GM19193 (cell line): ENCODE measurements around the gene OSMR.

Source experiments
- POLR2A ChIP-seq: IDR thresholded peaks from 4 replicates; pipeline ENCODE4 v1.6.1; 2011; ENCODE audit not compliant: insufficient read depth, insufficient read length; ENCODE audit errors: extremely low read depth

Gene OSMR

DNA sequence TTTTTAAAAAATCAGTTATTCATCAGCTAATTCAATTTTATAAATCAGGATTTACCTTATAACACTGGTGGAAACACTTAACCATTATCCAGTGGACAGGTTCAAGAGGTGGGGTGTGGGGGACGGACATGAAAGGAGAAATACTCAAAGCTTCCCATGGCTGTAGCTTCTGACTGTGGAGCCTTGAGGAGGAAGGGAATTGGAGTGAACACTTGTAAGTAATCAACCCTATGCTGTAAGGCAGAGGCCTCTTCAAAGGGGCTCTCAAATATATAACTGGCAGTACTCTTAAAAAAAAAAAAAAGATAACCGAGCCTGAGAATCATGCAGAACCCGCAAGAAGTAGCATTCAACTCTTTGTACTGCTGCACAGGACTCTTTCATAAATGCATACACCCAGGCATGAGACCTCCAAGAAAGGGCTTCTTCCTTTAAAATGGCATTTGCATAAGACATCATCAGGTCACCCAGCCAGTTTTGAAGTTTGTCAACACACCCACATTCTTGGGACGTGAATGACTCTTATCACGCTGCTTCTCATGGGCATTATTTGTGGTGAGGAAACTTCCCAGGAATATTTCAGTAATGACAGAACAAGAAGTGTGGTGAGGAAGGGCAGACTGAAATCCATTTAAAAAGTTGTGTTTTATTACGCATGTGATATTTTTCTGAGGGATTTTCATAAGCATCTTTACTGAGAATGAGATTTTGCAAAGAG, 8.1 kb downstream of the OSMR start:
- no peak for TF ChIP-seq POLR2A

DNA sequence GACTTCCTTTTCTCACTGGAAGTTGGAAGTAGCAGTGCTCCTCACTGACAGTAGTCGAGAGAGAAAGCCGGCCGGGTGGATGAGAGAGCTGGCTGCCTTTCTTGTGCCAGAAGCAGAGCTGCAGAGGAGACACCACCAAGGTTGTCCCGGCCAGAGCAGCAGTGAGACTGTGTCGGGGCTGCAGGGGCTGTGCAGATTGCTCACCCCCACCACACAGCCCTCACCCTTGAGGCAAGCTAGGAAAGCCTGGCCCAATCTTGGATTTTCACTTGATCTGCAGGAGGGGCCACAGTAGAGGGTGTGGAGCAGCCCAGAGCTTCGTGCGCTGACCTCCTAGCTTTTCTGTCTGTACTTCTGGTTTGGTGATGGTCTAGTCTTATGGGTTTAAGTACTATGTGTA, 9.1 kb downstream of the OSMR start:
- no peak for TF ChIP-seq POLR2A

DNA sequence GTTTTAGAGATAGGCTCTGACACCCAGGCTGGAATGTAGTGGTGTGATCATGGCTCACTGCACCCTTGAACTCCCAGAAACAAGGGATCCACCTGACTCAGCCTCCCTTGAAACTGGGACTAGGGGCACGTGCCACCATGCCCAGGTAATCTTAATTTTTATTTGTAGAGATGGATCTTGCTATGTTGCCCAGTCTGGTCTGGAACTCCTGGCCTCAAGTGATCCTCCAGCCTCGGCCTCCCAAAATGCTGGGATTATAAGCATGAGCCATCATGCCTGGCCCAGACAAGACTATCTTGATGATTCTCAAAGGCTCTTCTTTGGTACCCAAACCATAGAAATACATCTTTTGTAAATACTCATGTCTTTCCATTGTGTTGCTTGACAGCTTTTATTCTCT, 10.8 kb downstream of the OSMR start:
- TF ChIP-seq POLR2A: no peak

DNA sequence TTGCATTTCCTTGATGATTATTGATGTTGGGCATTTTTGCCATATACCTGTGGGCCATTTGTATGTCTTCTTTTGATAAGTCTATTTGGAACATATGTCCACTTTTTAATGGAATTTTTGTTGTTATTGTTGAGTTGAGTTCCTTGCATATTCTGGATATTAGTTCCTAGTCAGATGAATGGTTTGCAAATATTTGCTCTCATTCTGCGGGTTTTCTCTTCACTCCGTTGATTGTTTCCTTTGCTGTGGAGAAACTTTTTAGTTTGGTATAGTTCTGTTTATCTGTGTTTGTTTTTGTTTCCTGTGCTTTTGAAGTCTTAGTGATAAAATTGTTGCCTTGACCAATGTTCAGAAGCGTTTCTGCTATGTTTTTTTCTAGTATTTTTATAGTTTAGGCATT, 13.0 kb downstream of the OSMR start:
- TF ChIP-seq POLR2A: no peak

DNA sequence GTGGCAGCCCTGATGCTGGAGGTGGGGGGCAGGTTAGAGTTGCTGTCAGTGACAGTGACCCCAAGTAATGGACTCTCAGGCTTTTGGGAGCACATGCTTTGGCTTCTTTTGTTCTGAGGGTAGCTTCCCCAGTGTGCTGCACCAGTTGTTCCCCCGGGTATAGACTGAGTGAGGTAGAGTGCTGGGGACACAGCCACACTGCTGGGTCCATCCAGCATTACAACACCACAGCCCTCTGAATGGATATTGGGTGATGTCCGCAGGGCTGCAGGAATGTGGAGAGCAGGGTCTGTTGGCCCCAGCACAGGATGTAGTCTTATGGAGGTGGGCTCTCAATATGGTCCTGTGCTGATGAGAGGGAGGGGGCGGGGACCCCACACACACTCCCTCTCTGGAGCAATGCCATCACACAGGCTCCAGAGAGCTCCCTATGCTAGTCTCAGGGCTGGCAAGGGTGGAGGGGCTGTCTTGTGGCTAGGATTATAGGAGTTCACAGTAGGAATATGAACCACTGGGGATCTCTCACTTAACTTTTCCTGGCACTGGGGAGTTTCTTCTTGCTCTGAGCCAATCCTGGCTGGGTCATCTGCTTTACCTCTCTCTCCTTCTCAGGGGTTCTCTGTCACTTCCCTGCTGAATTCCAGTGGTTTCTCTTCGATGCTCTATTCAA, 20.7 kb downstream of the OSMR start:
- no peak for TF ChIP-seq POLR2A

DNA sequence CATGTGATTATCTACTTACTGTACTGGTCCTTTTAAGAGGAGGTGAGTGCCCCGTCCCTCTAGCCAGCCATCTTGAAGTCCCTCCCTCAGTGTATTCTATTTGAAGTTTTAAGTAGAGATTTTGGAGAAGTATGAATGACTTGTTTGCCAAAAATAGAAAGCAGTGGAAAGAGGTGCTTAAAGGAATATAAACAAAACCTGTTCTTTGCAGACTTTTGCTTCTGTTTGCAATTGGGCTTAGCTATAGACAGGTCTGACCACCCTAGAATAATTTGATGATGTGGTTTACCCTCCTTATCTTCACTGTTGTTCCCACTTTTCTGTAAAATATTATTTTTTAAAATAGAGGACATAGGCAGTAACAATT, 21.2 kb downstream of the OSMR start:
- no peak for TF ChIP-seq POLR2A

DNA sequence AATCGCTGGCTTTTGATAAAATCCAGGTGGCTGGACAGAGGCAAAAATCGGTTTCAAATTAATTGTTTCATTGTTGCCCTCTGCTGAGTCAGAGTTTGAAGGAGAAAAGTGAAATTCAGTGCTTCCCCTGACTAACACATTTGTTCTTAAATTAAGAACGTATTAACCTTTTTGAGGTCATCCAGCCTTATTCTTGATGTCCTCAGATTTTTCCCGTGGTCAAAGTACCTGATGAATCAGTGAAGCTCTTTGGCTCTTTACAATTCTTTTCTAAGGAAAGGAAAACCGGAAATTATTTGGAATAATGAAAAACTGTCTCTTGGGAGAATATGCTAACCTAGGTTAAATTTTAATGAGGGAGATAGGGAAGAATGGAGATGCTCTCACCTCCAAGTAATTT, 21.6 kb downstream of the OSMR start:
- TF ChIP-seq POLR2A: no peak

DNA sequence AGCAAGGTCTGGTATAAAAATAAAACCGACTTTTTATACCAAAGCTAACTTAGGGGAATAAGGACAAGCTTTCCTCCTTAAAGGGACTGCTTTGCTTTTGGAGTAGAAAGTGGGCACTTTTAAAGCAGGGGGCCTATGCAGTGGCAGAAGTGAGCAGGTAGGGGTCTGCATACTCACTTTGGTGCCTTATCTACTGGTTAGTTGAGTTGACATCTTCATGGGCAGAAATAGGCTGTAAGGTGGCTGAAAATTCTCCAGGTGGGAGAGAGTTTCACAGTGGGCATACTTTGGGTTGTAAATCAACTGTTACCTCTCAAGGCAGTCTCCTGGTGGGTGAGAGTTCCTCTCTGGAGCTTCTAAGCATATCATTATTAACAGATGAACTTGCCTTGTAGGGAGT, 24.8 kb downstream of the OSMR start:
- TF ChIP-seq POLR2A: no peak

DNA sequence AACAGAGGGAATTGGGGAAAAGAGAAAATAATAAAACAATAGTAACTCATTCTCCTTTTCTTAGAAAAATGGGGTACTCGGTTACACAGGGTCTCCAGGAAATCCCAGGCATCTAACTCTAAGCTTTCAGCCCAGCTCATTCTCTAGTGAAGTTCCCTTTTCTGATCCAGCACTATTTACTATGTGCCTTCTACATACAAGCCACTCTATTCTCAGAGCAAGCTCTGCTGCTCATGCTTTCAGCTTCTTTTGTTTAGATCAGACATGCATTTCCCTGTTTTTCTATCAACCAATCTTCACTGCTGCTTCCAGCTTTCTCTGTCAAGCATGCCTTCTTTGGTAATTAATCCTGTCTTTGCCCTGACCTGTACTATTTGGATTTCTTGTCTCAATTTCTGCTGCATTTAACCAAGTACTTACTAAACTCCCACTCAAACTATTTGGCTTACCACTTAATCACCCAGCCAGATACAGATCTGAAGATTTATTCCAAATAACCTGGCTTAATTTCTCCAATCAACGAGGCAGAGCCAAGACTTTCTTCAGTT, 25.3 kb downstream of the OSMR start:
- TF ChIP-seq POLR2A: no peak

DNA sequence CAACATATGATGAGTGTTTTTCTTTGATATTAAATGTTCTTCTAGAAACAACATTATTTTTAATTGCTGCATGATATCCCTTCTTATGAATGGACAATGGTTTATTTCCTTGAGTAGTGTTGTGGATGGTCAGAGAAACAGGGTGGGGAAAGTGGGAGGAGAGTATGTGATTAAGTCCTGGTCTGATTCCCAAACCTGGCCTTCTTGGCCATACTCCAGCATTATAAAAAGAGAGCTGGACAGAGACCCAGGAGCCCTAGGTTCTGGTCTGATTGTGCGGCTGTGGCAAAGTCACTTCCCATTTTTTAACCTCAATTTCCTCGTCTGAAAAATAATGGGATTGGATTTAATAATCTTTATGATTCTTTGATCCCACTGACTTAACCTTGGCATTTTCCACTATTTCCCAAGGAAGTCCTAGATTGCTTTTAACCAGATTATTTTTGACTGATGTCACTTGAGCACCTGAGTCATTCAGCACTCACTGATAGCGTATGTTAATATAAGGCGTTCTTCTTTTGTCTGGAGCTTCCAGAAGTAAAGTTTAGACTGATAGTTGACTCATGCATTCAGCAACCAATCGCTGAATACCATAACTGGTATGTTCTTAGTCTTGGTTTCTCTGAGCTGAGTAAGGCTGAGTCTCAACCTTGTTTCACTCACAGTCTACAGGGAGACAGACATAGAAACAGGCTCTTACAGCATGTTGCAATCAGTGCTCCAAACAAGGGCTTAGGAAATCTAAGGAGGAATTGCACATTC, 26.2 kb downstream of the OSMR start:
- TF ChIP-seq POLR2A: no peak

DNA sequence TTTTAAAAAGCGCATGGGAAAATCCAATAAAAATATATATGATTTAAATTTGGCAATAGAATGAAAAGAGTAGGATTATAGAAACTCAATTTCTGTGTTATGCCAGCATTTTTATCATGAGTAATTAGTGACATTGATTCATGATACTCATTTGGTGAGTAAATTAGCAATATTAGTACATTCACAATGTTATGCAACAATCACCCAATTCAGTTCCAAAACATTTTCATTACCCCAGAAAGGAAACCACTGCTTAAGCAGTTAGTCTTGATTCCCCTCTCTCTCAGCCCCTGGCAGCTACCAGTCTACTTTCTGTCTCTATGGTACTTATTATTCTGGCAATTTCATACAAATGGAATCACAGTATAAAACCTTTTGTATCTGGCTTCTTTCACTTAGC, 27.0 kb downstream of the OSMR start:
- TF ChIP-seq POLR2A: no peak

DNA sequence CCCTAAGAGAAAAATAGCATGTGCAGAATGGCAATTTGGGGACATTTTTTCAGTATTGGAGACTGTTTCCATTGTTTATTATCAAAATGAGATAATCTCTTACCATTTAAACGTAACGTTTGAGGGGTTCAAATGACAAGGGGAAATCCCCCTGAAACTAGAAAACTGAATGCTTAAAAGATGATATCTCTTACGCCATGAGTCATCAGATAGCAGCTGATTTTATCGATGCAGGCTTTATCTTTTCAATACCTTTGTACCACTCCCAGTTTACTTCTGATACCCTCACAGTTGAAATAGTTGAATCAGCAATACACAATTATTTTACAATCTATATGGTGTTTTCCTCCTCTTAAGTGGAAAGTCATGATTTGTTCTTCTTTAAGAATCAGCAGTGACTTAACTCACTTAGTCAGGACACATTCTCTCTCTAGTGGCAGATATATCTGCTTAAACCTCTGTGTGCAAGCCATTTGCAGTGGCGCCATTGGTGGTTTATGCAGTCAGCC, 29.2 kb downstream of the OSMR start:
- no peak for TF ChIP-seq POLR2A

DNA sequence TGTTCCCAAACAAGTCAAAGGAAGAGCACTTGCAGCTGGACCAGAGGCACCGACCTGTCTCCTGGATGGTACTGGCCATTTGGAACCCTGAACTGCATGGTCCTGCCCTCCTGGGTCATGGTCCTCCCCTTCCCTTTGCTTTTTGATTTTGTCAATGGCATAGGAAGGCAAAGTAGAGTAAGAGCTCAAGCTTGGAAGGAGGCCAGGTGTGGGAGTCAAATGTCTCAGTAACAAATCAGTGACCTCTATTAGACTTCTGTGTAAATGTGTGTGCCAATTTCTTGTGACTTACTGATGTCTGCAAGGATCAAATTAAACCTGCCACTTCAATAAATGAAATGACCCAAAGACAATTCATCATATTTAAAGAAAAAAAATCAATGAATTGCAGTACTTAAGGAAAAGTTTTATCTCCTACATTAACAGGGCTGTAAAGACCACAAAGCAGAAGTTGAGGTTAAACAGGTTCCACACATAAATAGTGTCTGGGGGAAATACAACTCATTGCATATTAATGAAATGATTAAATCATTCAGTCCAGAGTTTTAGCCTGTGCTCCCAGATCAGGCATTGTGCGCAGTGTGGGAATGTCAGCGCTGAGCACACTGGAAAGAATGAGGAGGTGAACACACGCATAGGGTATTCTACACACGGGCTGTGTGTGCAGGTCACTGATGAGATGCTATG, 32.7 kb downstream of the OSMR start:
- no peak for TF ChIP-seq POLR2A

DNA sequence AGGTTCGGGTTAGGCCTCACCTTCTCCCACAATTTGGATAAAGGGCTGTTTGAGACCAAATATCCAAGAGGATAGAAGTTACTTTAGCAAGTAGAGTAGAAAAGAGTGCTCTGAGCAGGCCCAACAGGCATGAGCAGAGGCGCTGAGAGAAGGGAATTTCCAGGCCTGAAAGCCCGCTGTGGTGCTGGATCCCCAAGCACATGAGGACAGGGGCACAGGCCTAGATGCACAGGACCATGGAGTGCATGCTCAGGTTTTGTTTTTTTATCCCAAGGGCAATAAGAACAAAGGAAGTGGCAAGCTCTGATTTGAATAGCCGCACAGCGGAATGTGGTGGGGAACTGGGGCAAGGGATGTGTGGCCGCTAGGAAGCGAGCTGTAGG, 33.3 kb downstream of the OSMR start:
- TF ChIP-seq POLR2A: no peak

DNA sequence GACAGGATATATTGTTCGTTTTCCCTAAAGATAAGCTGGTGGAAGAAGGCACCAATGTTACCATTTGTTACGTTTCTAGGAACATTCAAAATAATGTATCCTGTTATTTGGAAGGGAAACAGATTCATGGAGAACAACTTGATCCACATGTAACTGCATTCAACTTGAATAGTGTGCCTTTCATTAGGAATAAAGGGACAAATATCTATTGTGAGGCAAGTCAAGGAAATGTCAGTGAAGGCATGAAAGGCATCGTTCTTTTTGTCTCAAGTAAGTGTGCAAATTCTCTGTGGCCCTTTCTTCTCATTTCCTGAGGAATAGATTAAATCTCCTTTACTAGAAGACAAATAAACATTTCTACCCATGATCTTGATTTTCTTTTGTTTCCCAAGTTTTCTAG, 38.0 kb downstream of the OSMR start:
- no peak for TF ChIP-seq POLR2A
